WTC11 (cell line): ENCODE results near the gene EYS. TPM values are rescaled to one million over a fixed set of nuclear protein-coding genes. Genes with fewer than 3 reads are reported as not detected.

ENCODE experiments used
- ATAC-seq: fragments of 200-7000 bp; cut with Tn5 transposase; 2 replicates; pipeline ENCODE4 v1.10.0; 2021; ENCODE audit warnings: mild to moderate bottlenecking, moderate library complexity
- CTCF ChIA-PET: fragments of 300-600 bp; sonication (Branson Sonifier 250); formaldehyde crosslinking; loops from one replicate; lab custom pipeline; 2021; ENCODE audit warnings: antibody characterized with exemption; lab: Charles Lee
- POLR2A ChIA-PET: fragments of 350-600 bp; sonication (Branson Sonifier 250); formaldehyde crosslinking; loops from one replicate; lab custom pipeline; 2021; ENCODE audit warnings: antibody characterized with exemption; lab: Charles Lee
- DNase-seq: peaks from one replicate; pipeline ENCODE4 v3.0.0; 2021; ENCODE audit warnings: low spot score
- H3K27ac Mint-ChIP-seq: 2 replicates; pipeline ENCODE4 v1.8.0; 2021; ENCODE audit warnings: mixed read lengths
- H3K27me3 Mint-ChIP-seq: 2 replicates; pipeline ENCODE4 v1.8.0; 2021; ENCODE audit warnings: low read depth, mild to moderate bottlenecking, moderate library complexity, mixed read lengths
- H3K36me3 Mint-ChIP-seq: 2 replicates; pipeline ENCODE4 v1.8.0; 2021; ENCODE audit warnings: mixed read lengths
- H3K4me1 Mint-ChIP-seq: 2 replicates; pipeline ENCODE4 v1.8.0; 2022; ENCODE audit warnings: mixed read lengths
- H3K4me3 Mint-ChIP-seq: 2 replicates; pipeline ENCODE4 v1.8.0; 2021; ENCODE audit warnings: mild to moderate bottlenecking, moderate library complexity, mixed read lengths
- H3K9me3 Mint-ChIP-seq: 2 replicates; pipeline ENCODE4 v1.8.0; 2021; ENCODE audit warnings: mixed read lengths
- CBFB ChIP-seq: sonication (generic); formaldehyde crosslinking; IDR thresholded peaks from 2 replicates; pipeline ENCODE4 v1.8.1; 2022; ENCODE audit warnings: mild to moderate bottlenecking, low read depth, missing genetic modification reagents
- FOXJ3 ChIP-seq: sonication (generic); formaldehyde crosslinking; IDR thresholded peaks from 2 replicates; pipeline ENCODE4 v1.9.0; 2021; ENCODE audit warnings: missing genetic modification reagents, mild to moderate bottlenecking, borderline replicate concordance
- GABPB1 ChIP-seq: sonication (generic); formaldehyde crosslinking; IDR thresholded peaks from 2 replicates; pipeline ENCODE4 v1.8.1; 2023; ENCODE audit warnings: mild to moderate bottlenecking, missing genetic modification reagents
- MYBL2 ChIP-seq: sonication (generic); formaldehyde crosslinking; IDR thresholded peaks from 2 replicates; pipeline ENCODE4 v1.8.1; 2023; ENCODE audit warnings: mild to moderate bottlenecking, moderate library complexity, missing genetic modification reagents
- NFATC4 ChIP-seq: fragments of 250-450 bp; sonication (Bioruptor Pico); IDR thresholded peaks from 2 replicates; pipeline ENCODE4 v1.9.0; 2021; ENCODE audit warnings: mild to moderate bottlenecking
- SOX15 ChIP-seq: fragments of 250-450 bp; sonication (Bioruptor Pico); IDR thresholded peaks from 2 replicates; pipeline ENCODE4 v1.9.0; 2021; ENCODE audit warnings: mild to moderate bottlenecking
- ZNF317 ChIP-seq: sonication (generic); formaldehyde crosslinking; IDR thresholded peaks from 2 replicates; pipeline ENCODE4 v1.8.1; 2023; ENCODE audit warnings: low read depth, mild to moderate bottlenecking, moderate library complexity, missing genetic modification reagents, borderline replicate concordance
- ZNF396 ChIP-seq: fragments of 250-450 bp; sonication (Bioruptor Pico); IDR thresholded peaks from 2 replicates; pipeline ENCODE4 v1.8.0; 2021; ENCODE audit warnings: mild to moderate bottlenecking, moderate library complexity, borderline replicate concordance
- ZNF671 ChIP-seq: fragments of 250-450 bp; sonication (Bioruptor Pico); IDR thresholded peaks from 2 replicates; pipeline ENCODE4 v1.8.0; 2021; ENCODE audit warnings: mild to moderate bottlenecking
- total RNA-seq: library from RNA; stranded (reverse); gene quantifications from 3 replicates; pipeline ENCODE4 v1.2.3, GENCODE V29; 2021
- TF ChIP-seq, protein P1 (sequence below): sonication (generic); formaldehyde crosslinking; IDR thresholded peaks from 2 replicates; pipeline ENCODE4 v1.8.0; 2023; ENCODE audit warnings: missing genetic modification reagents, mild to moderate bottlenecking, borderline replicate concordance
- TF ChIP-seq, protein P2 (sequence below): sonication (generic); formaldehyde crosslinking; IDR thresholded peaks from 2 replicates; pipeline ENCODE4 v1.8.1; 2023; ENCODE audit warnings: mild to moderate bottlenecking, moderate library complexity, missing genetic modification reagents
- TF ChIP-seq, protein P3 (sequence below): fragments of 250-450 bp; sonication (Bioruptor Pico); IDR thresholded peaks from 2 replicates; pipeline ENCODE4 v1.9.0; 2021; ENCODE audit warnings: moderate library complexity, mild to moderate bottlenecking, inconsistent platforms, borderline replicate concordance
- TF ChIP-seq, protein P4 (sequence below): fragments of 250-450 bp; sonication (Bioruptor Pico); conservative IDR thresholded peaks from 2 replicates; pipeline ENCODE4 v1.9.0; 2021; ENCODE audit warnings: mild to moderate bottlenecking
- TF ChIP-seq, protein P5 (sequence below): fragments of 250-450 bp; sonication (Bioruptor Pico); IDR thresholded peaks from 2 replicates; pipeline ENCODE4 v1.8.0; 2021; ENCODE audit warnings: mild to moderate bottlenecking
- TF ChIP-seq, protein P6 (sequence below): sonication (generic); formaldehyde crosslinking; IDR thresholded peaks from 2 replicates; pipeline ENCODE4 v1.8.1; 2023; ENCODE audit warnings: mild to moderate bottlenecking, missing genetic modification reagents
- TF ChIP-seq, protein P7 (sequence below): sonication (generic); formaldehyde crosslinking; IDR thresholded peaks from 2 replicates; pipeline ENCODE4 v1.8.1; 2022; ENCODE audit warnings: low read depth, mild to moderate bottlenecking, moderate library complexity, missing genetic modification reagents, borderline replicate concordance
- TF ChIP-seq, protein P8 (sequence below): fragments of 250-450 bp; sonication (Bioruptor Pico); IDR thresholded peaks from 2 replicates; pipeline ENCODE4 v2.1.2; 2022; ENCODE audit warnings: mild to moderate bottlenecking, moderate library complexity

The EYS gene
- total RNA-seq, 1 experiment from 2014 or later, result not detected

DNA sequence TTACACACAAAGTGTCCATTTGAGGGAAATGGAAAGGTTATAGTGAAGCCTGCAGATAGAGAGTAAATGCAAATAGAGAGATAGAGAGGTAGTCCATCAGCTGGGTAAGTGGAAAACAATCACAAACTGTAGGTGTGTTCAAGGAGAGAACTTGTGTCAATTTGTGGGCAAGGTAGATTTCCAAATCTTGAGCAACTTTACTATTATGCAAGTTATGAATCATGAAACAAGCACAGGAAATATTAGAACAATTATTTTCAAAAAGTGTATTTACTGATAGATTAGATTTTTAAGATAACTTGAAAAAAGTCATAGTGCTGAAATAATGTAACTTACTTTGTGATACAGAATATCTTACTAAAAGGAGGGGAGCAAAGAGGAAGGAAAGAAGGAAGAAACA is 792.9 kb downstream of the EYS start:
- ATAC-seq (no peak), DNase-seq (no peak)
- H3K9me3 Mint-ChIP-seq, result peaks cover 22% of the 10 kb centered on the region
- H3K27me3 Mint-ChIP-seq, result no peaks in the 10 kb centered on the region
- CTCF ChIA-PET, result no interaction called here
- no peak for TF ChIP-seq SOX15 (CRISPR knock-in tag)
- TF ChIP-seq, protein P1, sequence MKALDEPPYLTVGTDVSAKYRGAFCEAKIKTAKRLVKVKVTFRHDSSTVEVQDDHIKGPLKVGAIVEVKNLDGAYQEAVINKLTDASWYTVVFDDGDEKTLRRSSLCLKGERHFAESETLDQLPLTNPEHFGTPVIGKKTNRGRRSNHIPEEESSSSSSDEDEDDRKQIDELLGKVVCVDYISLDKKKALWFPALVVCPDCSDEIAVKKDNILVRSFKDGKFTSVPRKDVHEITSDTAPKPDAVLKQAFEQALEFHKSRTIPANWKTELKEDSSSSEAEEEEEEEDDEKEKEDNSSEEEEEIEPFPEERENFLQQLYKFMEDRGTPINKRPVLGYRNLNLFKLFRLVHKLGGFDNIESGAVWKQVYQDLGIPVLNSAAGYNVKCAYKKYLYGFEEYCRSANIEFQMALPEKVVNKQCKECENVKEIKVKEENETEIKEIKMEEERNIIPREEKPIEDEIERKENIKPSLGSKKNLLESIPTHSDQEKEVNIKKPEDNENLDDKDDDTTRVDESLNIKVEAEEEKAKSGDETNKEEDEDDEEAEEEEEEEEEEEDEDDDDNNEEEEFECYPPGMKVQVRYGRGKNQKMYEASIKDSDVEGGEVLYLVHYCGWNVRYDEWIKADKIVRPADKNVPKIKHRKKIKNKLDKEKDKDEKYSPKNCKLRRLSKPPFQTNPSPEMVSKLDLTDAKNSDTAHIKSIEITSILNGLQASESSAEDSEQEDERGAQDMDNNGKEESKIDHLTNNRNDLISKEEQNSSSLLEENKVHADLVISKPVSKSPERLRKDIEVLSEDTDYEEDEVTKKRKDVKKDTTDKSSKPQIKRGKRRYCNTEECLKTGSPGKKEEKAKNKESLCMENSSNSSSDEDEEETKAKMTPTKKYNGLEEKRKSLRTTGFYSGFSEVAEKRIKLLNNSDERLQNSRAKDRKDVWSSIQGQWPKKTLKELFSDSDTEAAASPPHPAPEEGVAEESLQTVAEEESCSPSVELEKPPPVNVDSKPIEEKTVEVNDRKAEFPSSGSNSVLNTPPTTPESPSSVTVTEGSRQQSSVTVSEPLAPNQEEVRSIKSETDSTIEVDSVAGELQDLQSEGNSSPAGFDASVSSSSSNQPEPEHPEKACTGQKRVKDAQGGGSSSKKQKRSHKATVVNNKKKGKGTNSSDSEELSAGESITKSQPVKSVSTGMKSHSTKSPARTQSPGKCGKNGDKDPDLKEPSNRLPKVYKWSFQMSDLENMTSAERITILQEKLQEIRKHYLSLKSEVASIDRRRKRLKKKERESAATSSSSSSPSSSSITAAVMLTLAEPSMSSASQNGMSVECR (CRISPR knock-in tag), result no peak
- TF ChIP-seq, protein P2, sequence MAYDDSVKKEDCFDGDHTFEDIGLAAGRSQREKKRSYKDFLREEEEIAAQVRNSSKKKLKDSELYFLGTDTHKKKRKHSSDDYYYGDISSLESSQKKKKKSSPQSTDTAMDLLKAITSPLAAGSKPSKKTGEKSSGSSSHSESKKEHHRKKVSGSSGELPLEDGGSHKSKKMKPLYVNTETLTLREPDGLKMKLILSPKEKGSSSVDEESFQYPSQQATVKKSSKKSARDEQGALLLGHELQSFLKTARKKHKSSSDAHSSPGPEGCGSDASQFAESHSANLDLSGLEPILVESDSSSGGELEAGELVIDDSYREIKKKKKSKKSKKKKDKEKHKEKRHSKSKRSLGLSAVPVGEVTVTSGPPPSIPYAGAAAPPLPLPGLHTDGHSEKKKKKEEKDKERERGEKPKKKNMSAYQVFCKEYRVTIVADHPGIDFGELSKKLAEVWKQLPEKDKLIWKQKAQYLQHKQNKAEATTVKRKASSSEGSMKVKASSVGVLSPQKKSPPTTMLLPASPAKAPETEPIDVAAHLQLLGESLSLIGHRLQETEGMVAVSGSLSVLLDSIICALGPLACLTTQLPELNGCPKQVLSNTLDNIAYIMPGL, result no peak
- TF ChIP-seq ZNF396, result no peak
- TF ChIP-seq, protein P3, sequence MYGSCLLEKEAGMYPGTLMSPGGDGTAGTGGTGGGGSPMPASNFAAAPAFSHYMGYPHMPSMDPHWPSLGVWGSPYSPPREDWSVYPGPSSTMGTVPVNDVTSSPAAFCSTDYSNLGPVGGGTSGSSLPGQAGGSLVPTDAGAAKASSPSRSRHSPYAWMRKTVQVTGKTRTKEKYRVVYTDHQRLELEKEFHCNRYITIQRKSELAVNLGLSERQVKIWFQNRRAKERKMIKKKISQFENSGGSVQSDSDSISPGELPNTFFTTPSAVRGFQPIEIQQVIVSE (CRISPR knock-in tag), result no peak
- TF ChIP-seq ZNF671 (CRISPR knock-in tag), result no peak
- TF ChIP-seq, protein P4, sequence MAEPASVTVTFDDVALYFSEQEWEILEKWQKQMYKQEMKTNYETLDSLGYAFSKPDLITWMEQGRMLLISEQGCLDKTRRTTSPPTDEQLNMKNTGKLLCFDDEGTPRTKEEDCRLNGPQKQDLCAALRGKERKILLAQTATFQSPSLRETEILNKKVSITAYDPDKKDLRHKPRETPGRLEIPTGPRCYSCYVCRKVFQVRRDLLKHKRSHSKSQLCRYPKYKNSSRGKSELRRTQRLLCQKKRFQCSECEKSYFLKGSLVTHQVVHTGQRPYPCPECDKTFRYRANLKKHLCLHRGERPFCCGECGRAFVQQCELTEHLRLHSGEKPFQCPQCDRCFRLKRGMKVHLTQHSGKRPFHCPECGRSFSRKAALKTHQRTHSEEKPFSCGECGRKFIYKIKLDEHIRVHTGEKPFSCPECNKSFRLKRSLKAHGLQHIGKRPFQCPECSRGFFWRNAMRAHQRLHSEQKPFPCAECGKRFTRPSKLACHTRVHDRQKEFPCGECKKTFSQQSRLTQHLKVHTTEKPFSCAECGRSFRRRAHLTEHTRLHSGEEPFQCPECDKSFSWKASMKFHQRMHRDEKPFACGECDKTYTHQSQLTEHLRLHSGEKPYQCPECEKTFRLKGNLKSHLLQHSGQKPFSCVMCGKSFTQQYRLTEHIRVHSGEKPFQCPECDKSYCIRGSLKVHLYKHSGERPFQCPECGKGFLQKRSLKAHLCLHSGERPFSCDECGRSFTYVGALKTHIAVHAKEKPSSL (CRISPR knock-in tag), result no peak
- no peak for TF ChIP-seq NFATC4 (CRISPR knock-in tag)
- no peak for TF ChIP-seq FOXJ3
- TF ChIP-seq, protein P5, sequence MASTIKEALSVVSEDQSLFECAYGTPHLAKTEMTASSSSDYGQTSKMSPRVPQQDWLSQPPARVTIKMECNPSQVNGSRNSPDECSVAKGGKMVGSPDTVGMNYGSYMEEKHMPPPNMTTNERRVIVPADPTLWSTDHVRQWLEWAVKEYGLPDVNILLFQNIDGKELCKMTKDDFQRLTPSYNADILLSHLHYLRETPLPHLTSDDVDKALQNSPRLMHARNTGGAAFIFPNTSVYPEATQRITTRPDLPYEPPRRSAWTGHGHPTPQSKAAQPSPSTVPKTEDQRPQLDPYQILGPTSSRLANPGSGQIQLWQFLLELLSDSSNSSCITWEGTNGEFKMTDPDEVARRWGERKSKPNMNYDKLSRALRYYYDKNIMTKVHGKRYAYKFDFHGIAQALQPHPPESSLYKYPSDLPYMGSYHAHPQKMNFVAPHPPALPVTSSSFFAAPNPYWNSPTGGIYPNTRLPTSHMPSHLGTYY (CRISPR knock-in tag), result no peak
- TF ChIP-seq, protein P6, sequence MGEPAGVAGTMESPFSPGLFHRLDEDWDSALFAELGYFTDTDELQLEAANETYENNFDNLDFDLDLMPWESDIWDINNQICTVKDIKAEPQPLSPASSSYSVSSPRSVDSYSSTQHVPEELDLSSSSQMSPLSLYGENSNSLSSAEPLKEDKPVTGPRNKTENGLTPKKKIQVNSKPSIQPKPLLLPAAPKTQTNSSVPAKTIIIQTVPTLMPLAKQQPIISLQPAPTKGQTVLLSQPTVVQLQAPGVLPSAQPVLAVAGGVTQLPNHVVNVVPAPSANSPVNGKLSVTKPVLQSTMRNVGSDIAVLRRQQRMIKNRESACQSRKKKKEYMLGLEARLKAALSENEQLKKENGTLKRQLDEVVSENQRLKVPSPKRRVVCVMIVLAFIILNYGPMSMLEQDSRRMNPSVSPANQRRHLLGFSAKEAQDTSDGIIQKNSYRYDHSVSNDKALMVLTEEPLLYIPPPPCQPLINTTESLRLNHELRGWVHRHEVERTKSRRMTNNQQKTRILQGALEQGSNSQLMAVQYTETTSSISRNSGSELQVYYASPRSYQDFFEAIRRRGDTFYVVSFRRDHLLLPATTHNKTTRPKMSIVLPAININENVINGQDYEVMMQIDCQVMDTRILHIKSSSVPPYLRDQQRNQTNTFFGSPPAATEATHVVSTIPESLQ (CRISPR knock-in tag), result no peak
- TF ChIP-seq ZNF317, result no peak
- no peak for TF ChIP-seq GABPB1 (CRISPR knock-in tag)
- TF ChIP-seq, protein P7, sequence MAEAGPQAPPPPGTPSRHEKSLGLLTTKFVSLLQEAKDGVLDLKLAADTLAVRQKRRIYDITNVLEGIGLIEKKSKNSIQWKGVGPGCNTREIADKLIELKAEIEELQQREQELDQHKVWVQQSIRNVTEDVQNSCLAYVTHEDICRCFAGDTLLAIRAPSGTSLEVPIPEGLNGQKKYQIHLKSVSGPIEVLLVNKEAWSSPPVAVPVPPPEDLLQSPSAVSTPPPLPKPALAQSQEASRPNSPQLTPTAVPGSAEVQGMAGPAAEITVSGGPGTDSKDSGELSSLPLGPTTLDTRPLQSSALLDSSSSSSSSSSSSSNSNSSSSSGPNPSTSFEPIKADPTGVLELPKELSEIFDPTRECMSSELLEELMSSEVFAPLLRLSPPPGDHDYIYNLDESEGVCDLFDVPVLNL, result no peak
- TF ChIP-seq, protein P8, sequence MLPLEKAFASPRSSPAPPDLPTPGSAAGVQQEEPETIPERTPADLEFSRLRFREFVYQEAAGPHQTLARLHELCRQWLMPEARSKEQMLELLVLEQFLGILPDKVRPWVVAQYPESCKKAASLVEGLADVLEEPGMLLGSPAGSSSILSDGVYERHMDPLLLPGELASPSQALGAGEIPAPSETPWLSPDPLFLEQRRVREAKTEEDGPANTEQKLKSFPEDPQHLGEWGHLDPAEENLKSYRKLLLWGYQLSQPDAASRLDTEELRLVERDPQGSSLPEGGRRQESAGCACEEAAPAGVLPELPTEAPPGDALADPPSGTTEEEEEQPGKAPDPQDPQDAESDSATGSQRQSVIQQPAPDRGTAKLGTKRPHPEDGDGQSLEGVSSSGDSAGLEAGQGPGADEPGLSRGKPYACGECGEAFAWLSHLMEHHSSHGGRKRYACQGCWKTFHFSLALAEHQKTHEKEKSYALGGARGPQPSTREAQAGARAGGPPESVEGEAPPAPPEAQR, result no peak
- no peak for TF ChIP-seq CBFB (CRISPR knock-in tag)
- TF ChIP-seq MYBL2 (CRISPR knock-in tag), result no peak
- H3K36me3 Mint-ChIP-seq, result peaks cover 10% of the 10 kb centered on the region
- POLR2A ChIA-PET, result no interaction called here
- H3K4me3 Mint-ChIP-seq, result no peak overlapping the region
- H3K4me1 Mint-ChIP-seq, result no peaks in the 10 kb centered on the region
- H3K27ac Mint-ChIP-seq, result no peak overlapping the region
